HG03135 (cell line): ENCODE data around the gene KCTD21.

Experiments
- ATAC-seq: cut with Tn5 transposase; IDR thresholded peaks from one replicate; pipeline ENCODE4 v1.9.1; 2021; ENCODE audit warnings: mild to moderate bottlenecking, moderate library complexity; ENCODE audit not compliant: unreplicated experiment

Gene KCTD21

GRCh38 chr11:78219493-78220217 is 31.2 kb upstream of the KCTD21 start:
- ATAC-seq: no peak

GRCh38 chr11:78218707-78219492 is 30.5 kb upstream of the KCTD21 start:
- no peak for ATAC-seq

GRCh38 chr11:78217650-78218541 is 29.5 kb upstream of the KCTD21 start:
- no peak for ATAC-seq

- no peak for ATAC-seq
Measured at GRCh38 chr11:78216571-78217287, 28.3 kb upstream of the KCTD21 start.

- no peak for ATAC-seq
Measured at GRCh38 chr11:78216021-78216420, 27.6 kb upstream of the KCTD21 start.

- no peak for ATAC-seq
Measured at GRCh38 chr11:78214331-78215194, 26.1 kb upstream of the KCTD21 start.

GRCh38 chr11:78213526-78214330 is 25.3 kb upstream of the KCTD21 start:
- no peak for ATAC-seq

GRCh38 chr11:78212586-78213371 is 24.4 kb upstream of the KCTD21 start:
- ATAC-seq: no peak

GRCh38 chr11:78211565-78211964 is 23.1 kb upstream of the KCTD21 start:
- no peak for ATAC-seq

GRCh38 chr11:78210000-78210608 is 21.7 kb upstream of the KCTD21 start:
- no peak for ATAC-seq

- no peak for ATAC-seq
Measured at GRCh38 chr11:78209478-78209877, 21.1 kb upstream of the KCTD21 start.

GRCh38 chr11:78208257-78209165 is 20.1 kb upstream of the KCTD21 start:
- no peak for ATAC-seq

GRCh38 chr11:78207532-78208256 is 19.3 kb upstream of the KCTD21 start:
- no peak for ATAC-seq

- ATAC-seq: no peak
Measured at GRCh38 chr11:78205691-78206090, 17.3 kb upstream of the KCTD21 start.

GRCh38 chr11:78205256-78205655 is 16.8 kb upstream of the KCTD21 start:
- ATAC-seq: no peak

GRCh38 chr11:78203184-78203583 is 14.8 kb upstream of the KCTD21 start:
- ATAC-seq: no peak
